Omental fat pad (tissue), 4 donors: ENCODE measurements around the gene CNNM3. TPM values are rescaled to one million over a fixed set of nuclear protein-coding genes. Genes with fewer than 3 reads are reported as not detected.
A peak's percentile ranks its signal among the peaks of the same experiment; 100 is the strongest.

ENCODE experiments used
- ATAC-seq: fragments of 150-250 bp; one replicate; pipeline ENCODE4 v1.9.1; 2016; ENCODE audit warnings: mild to moderate bottlenecking, moderate library complexity; ENCODE audit not compliant: low FRiP score
- DNase-seq: peaks from one replicate; pipeline ENCODE4 v3.0.0-alpha.2; 2019; ENCODE audit warnings: low spot score
- CTCF ChIP-seq, 3 donors: fragments of 450-650 bp; IDR thresholded peaks; one replicate each; pipeline ENCODE4 v1.5.1; 2016 to 2017; ENCODE audit warnings: antibody characterized with exemption in 3 of 3, mild to moderate bottlenecking in 3 of 3, moderate library complexity in 2 of 3
- total RNA-seq, 4 donors: library from RNA; depleted of rRNA; stranded (reverse); fragments of >200 nt; gene quantifications; one replicate each; pipeline ENCODE4 v1.1.0, GENCODE V29; 2016

The CNNM3 gene
- total RNA-seq, 4 donors from 2014 or later = 5.9 to 11.0 (median 9.5) TPM

GRCh38 chr2:96819128-96819875, 3.2 kb downstream of the CNNM3 start:
- TF ChIP-seq CTCF (IDR thresholded peaks at IDR 0.05) = no peak
- ATAC-seq (no peak), DNase-seq (no peak)

- ATAC-seq (no peak), DNase-seq (no peak)
- TF ChIP-seq CTCF (IDR thresholded peaks at IDR 0.05) = no peak
Measured at GRCh38 chr2:96819876-96820511, 3.9 kb downstream of the CNNM3 start.

DNA sequence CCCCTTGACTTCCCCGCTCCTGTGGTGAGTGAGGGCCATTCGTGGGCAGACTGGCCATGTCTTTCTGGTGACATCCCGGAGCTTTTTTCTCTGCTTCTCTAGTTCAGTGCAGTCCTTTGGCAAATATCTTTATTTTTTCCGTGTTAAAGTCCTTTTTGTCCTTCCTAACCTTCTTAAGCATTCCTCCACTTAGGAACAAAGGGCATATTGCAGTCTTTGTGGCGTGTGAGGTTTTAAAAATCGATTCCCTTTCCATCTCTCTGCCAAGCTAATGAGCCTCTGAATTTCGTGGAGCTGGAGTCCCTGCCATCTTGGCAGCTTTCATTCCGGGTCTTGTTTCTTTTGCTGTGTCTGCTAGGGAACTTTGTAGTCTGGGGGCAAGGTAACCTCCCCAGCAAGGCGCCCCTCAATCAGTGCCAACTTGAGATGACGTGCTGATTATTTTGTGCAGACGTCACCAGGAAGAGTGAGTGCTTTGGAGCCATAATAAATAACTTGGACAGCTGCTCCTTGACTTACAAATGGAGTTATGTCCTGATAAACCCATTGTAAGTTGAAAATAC, 5.1 kb downstream of the CNNM3 start:
- ATAC-seq (no peak), DNase-seq (no peak)
- TF ChIP-seq CTCF (IDR thresholded peaks at IDR 0.05) = no peak

GRCh38 chr2:96822786-96823185, 6.7 kb downstream of the CNNM3 start:
- TF ChIP-seq CTCF (IDR thresholded peaks at IDR 0.05) = no peak
- ATAC-seq = no peak
- DNase-seq = no peak

- ATAC-seq = no peak
- no peak for TF ChIP-seq CTCF (IDR thresholded peaks at IDR 0.05)
- no peak for DNase-seq
Measured at GRCh38 chr2:96823198-96823597, 7.1 kb downstream of the CNNM3 start.

GRCh38 chr2:96824079-96824870, 8.2 kb downstream of the CNNM3 start:
- ATAC-seq = peak; percentile 34
- DNase-seq = no peak
- TF ChIP-seq CTCF (IDR thresholded peaks at IDR 0.05) = no peak
